HG03571 (cell line): ENCODE data around the gene EHBP1.

ENCODE experiments used
- ATAC-seq: cut with Tn5 transposase; IDR thresholded peaks from one replicate; pipeline ENCODE4 v1.9.1; 2021; ENCODE audit not compliant: unreplicated experiment

The EHBP1 gene

DNA sequence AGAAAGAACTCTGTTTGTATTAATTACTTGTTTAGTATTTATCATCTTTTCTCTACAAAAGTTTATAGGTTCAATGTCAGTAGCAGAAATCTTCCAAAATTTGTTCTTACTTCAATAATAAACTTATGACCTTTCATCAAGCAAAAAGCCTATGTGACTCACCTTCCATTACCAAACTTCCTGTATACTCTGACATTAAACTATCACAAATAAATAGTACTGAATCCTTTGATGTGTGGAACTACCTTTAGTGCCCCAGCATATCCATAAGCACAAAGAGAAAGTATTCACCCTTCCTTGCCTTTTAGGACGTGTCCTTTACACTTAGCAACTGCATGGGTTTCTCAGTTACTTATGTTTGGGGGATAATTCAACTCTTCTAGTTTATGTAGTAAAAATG is 166.0 kb downstream of the EHBP1 start:
- ATAC-seq: no peak

GRCh38 chr2:62873603-62874002 is 168.1 kb downstream of the EHBP1 start:
- ATAC-seq: no peak

GRCh38 chr2:62874881-62875383 is 169.4 kb downstream of the EHBP1 start:
- no peak for ATAC-seq

DNA sequence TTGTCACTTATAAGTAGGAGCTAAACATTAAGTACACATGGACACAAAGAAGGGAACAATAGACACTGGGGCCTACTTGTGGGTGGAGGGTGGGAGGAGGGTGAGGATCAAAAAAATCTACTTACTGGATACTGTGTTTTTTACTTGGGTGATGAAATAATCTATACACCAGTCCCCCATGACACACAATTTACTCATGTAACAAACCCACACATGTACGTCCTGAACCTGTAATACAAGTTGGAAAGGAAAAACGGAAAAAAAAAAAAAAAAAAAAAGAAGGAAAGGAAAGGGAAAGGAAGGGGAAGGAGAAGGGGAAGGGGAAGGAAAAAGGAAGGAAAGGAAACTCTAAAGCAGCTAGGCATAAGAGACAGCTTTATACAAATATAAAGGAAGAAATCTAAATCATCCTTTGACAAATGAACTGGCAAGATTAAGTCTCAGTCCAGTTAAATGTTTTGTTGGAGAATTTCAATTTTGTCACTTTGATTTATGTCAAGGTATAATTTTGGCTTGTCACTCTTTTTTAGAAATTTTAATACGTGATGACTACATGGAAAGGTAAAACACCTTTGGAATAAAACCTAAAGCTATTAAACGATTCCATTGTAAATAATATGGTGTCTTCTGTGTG is 175.8 kb downstream of the EHBP1 start:
- ATAC-seq: no peak

DNA sequence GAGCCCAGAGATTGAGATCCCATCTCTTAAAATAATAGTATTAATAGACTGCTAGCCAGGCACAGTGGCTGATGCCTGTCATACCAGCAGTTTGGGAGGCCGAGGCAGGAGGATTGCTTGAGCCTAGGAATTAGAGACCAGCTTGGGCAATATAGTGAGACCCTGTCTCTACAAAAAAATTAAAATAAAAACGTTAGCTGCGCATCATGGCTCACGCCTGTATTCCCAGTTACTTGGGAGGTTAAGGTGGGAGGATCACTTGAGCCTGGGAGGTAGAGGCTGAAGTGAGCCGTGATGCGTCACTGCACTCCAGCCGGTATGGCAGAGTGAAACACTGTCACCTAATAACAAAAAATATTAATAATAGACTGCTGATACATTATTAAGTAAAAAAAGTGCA is 178.1 kb downstream of the EHBP1 start:
- ATAC-seq: no peak

- ATAC-seq: no peak
Observed at GRCh38 chr2:62884086-62884485, 178.6 kb downstream of the EHBP1 start.

DNA sequence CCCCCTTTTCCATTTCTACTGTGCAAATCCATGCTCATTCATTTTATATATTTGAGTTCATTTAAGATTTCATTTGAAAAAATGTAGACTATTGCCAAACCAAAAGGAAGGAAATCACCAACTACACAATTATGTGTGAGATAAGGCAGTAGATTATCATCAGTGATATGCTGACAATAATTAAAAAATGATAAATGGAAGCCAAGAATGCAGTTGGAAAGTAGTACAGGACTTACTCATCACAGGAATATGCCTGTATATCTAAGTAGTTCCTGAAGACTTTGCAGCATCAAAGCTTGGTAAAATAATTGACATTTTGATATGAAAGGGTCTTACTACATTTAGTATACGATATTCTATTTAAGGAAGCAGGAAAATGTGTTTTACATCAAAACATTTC is 179.0 kb downstream of the EHBP1 start:
- ATAC-seq: no peak

- ATAC-seq: no peak
Observed at GRCh38 chr2:62894966-62895631, 189.6 kb downstream of the EHBP1 start.

- ATAC-seq: no peak
Observed at GRCh38 chr2:62895632-62896009, 190.1 kb downstream of the EHBP1 start.

DNA sequence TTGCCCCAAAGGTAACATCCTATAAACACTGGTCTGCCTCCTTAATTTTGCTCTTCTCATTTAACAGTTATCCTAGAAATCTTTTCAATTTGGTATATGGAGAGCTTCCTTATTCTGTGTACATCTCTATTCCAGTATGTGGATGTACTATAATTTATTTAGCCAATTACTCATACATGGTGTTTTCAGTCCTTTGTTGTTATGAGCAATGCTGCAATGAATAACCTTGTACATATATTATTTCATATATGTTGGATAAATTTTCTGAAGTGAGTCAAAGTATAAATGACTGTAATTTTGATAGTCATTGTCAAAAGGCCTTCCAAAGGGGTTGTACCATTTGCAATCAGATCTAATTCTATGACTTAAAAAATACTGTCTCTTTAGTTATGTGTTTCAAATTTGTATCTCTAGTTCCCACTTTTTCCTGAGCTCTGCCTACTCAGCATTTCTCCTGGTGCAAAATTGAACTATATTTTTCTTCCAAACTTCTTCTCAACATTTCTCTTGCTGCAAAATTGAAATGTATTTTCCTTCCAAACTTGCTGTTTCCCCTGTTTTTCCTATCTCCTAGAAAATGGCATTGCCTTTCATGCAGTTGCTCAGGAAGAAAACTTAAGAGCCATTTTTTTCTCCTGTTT is 191.8 kb downstream of the EHBP1 start:
- ATAC-seq: no peak

- no peak for ATAC-seq
Observed at GRCh38 chr2:62904344-62904743, 198.8 kb downstream of the EHBP1 start.

GRCh38 chr2:62908145-62908544 is 202.6 kb downstream of the EHBP1 start:
- ATAC-seq: no peak

DNA sequence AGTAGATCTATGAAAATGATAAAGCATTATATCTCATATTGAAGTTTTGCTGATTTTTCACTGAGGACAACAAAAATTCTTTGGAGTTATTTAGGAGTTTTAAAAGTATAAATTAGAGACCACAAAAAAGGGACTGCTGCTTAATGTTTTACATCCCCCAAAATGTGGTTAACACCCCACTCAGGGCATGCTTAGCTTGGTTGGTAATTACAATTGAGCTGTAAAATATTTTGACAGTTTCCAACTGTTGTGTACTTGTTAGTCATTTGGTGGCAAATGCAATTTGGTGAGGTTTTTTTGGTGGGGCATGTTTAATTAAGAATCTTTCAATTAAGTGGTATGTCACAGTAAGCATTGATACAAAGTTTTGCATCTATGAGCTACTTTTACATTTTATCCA is 207.8 kb downstream of the EHBP1 start:
- no peak for ATAC-seq

- no peak for ATAC-seq
Observed at GRCh38 chr2:62919041-62919440, 213.5 kb downstream of the EHBP1 start.

- no peak for ATAC-seq
Observed at GRCh38 chr2:62920070-62920469, 214.6 kb downstream of the EHBP1 start.

GRCh38 chr2:62923242-62923641 is 217.7 kb downstream of the EHBP1 start:
- ATAC-seq: no peak

- ATAC-seq: no peak
Observed at GRCh38 chr2:62923881-62924280, 218.4 kb downstream of the EHBP1 start.

- ATAC-seq: no peak
Observed at GRCh38 chr2:62928015-62928414, 222.5 kb downstream of the EHBP1 start.

- ATAC-seq: no peak
Observed at GRCh38 chr2:62931536-62931935, 226.0 kb downstream of the EHBP1 start.

DNA sequence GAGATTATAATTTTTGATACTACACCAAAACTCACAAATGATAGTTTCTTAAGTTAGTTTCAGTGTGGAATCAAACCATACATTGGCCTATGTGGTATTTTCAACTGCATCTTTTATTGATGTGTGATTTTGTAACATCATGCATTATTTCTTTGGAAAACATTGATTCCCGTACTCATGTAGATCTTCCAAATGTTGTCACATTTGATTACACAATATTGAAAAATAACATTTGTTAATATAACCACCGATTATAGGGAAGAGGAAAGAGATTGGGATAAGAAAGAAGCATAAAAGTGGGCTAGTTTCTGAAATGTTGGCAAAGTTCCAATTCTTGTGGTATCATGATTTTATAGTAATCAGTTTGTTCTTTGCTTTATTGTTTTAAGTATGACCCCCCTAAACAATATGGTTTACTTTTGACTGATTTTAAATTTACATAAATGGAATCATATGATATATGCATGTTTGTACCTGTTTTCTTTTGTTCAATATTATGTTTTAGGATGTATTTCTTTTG is 227.9 kb downstream of the EHBP1 start:
- no peak for ATAC-seq

GRCh38 chr2:62934517-62934916 is 229.0 kb downstream of the EHBP1 start:
- no peak for ATAC-seq

DNA sequence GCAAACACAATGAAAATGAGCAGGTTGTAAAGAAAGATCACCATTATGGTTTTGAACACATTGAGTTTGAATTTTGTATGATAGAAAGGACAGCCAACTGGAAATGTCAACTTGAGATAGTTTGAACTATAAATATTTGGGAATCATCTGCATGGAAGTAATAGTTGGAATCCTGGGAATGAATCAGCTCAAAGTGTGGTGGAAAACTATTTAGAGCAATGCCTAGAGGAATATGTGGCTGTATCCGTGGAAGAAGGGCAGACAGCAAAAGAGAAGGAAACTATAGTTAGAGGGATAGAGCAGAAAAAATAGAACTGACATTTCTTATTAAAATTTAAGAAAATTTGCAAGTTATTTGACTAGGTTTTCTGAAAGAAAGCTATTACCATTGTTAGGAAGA is 232.6 kb downstream of the EHBP1 start:
- ATAC-seq: no peak
